SH-SY5Y (cell line): Measurements from ENCODE around the gene HIVEP3.

Experiments
- GATA2 ChIP-seq: IDR thresholded peaks from 2 replicates; pipeline ENCODE4 v1.6.1; 2011; ENCODE audit warnings: mild to moderate bottlenecking, low read depth, low read length
- GATA3 ChIP-seq: IDR thresholded peaks from 2 replicates; pipeline ENCODE4 v1.6.1; 2011; ENCODE audit warnings: low read depth, mild to moderate bottlenecking, low read length, moderate library complexity

HIVEP3 gene

DNA sequence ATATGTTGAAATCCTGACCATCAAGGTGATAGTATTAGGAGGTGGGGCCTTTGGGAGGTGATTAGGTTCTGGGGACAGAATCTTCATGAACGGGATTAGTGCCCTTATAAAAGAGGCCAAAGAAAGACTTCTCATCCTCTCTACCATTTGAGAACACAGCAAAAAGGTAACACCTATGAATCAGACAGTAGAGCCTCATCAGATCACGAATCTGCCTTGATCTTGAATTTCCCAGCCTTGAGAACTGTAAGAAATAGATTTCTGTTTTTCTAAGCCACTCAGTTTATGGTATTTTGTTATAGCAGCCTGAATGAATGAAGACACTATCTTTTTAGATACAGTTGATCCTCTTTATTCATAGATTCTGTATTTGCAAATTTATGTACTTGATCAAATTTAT lies 227.3 kb downstream of the HIVEP3 start:
- TF ChIP-seq GATA2 (no peak), GATA3 (no peak)

GRCh38 chr1:41690331-41690730 lies 228.4 kb downstream of the HIVEP3 start:
- TF ChIP-seq GATA2 (no peak), GATA3 (no peak)

- no peak for TF ChIP-seq GATA3
- TF ChIP-seq GATA2, result no peak
Measured at GRCh38 chr1:41689558-41689981, 229.2 kb downstream of the HIVEP3 start.

DNA sequence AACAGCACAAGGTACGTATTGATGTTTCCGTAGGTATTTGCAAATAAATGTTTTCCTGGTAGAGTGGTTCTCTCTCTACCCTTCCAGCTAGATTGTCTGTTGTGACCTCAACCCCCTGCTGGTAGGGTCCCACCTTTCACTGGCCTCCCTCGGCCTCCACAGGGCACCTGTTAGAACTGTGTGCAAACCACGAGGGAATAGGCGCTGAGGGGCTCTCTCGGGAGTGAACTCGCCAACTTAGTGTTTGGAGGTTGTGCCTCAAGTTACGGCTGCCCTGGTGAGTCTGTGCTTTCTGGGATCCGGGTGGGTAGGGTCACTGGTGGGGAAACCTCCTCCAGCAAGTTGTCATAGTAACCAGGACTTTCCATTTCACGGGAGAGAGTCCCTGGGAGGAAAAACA lies 229.6 kb downstream of the HIVEP3 start:
- no peak for TF ChIP-seq GATA3
- TF ChIP-seq GATA2, result no peak

DNA sequence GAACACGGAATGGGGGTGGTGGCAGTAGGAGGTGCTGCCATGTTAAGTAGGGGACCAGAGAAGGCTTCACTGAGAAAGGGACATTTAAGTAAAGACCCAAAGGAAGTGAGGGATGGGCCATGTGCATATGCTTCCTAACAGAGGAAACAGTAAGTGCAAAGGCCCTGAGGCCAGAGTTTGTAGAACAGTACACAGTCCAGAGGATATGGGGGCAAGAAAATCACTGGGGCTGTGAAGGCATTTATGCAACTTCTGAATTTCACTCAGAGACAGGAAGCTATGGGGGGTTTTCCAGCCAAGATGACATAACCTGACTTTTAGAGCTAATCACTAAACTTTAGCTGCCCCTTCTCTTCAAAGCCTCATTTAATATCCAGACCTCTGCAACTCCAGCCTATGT lies 231.7 kb downstream of the HIVEP3 start:
- TF ChIP-seq GATA3, result no peak

GRCh38 chr1:41683681-41684500 lies 234.8 kb downstream of the HIVEP3 start:
- TF ChIP-seq GATA3 (no peak), GATA2 (no peak)

GRCh38 chr1:41682845-41683625 lies 235.7 kb downstream of the HIVEP3 start:
- no peak for TF ChIP-seq GATA3
- no peak for TF ChIP-seq GATA2

GRCh38 chr1:41682149-41682548 lies 236.6 kb downstream of the HIVEP3 start:
- no peak for TF ChIP-seq GATA3

GRCh38 chr1:41681331-41682098 lies 237.2 kb downstream of the HIVEP3 start:
- TF ChIP-seq GATA3 (no peak), GATA2 (no peak)

DNA sequence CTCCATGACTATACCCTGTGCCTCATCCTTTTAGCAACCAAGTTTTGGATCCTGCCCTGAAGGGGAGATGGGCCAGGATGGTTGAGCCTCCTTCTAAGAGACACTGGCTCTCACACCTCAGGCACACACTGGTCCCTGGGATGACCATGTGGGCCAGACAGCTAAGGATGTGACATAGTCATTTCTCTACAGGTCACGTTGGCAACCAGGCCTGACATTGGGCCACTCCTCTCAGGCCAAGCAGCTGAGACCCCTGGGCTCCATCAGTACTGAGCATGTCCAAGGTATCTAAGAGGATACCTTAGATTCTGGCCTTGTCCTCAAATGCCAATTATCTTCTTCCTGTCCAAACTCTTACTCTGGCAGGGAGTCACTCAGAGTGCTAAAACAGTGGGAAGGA lies 238.7 kb downstream of the HIVEP3 start:
- TF ChIP-seq GATA2 (no peak), GATA3 (no peak)

DNA sequence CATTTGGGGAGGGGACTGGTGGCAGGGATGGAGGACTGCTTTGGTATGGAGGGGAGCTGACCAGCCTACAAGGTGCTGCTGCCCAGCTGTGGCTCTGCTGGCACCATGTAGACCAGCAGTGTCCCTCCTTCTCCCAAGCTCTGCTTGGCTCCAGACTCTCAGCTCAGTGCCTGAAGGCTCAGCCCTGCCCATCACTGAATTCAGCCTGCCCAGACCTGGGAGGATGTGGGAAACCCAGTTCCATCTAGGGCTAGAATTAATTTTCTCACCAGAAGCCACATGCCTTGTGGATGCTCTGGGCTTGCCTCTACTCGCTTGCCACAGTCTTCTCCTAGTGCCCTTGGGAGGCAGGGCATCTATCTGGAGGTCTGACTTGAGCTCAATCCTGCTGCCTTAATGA lies 239.2 kb downstream of the HIVEP3 start:
- TF ChIP-seq GATA3, result no peak
- no peak for TF ChIP-seq GATA2

GRCh38 chr1:41678111-41678878 lies 240.4 kb downstream of the HIVEP3 start:
- TF ChIP-seq GATA2, result no peak
- no peak for TF ChIP-seq GATA3

DNA sequence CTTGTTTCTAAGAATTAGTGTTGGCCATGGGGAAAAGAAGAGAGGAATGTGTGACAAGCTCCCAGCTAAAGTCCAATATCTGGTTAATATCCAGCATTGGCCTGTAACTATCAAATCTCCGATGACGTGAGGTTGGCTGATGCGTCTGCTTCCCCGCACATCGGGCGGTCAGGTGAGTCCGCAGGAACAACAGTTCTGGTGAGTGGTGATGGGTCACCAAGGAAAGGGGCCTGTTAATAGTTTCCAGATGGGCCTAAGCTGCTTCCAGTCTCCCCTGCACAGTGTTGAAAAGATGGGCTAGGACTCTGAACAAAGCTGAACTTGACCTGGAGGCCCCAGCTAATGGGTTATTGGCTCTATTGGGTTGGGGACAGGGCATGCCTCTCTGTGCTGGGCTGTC lies 241.1 kb downstream of the HIVEP3 start:
- no peak for TF ChIP-seq GATA3
- no peak for TF ChIP-seq GATA2

- TF ChIP-seq GATA2, result no peak
- no peak for TF ChIP-seq GATA3
Measured at GRCh38 chr1:41675401-41675800, 243.3 kb downstream of the HIVEP3 start.
